Subcutaneous adipose tissue (tissue), 4 donors: ENCODE measurements around the gene CUL1. TPM values are rescaled to one million over a fixed set of nuclear protein-coding genes. Genes with fewer than 3 reads are reported as not detected.

Experiments used
- total RNA-seq, 4 donors: library from RNA; depleted of rRNA; stranded (reverse); fragments of >200 nt; gene quantifications; one replicate each; pipeline ENCODE4 v1.1.0, GENCODE V29; 2016
- TF ChIP-seq, protein P1 (sequence below): fragments of 450-650 bp; IDR thresholded peaks from one replicate; pipeline ENCODE4 v1.5.1; 2016; ENCODE audit warnings: low read depth, mild to moderate bottlenecking, control low read depth, antibody characterized with exemption, moderate library complexity

Gene CUL1
- total RNA-seq, 4 donors from 2014 or later = 54.1 to 66.4 (median 57.5) TPM

DNA sequence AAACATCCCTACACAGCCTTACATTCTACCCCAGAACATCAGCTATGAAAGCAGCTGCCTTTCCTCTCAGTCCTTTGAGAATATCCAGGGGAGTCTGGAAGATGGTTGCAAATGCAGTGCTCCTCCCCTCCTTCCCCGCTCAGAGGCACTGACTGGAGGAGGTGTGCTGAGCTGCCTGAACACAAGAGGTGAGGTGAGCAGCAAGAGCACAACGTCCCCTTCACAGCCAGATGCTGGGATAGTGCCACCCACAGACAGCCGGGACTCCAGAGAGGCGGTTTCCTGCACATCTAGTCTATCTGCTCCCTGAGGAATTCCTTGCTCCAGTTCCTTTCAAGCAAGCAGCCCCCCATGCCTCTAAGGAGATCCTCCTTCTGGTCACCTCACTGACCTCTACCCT lies 111.2 kb downstream of the CUL1 start:
- TF ChIP-seq, protein P1, sequence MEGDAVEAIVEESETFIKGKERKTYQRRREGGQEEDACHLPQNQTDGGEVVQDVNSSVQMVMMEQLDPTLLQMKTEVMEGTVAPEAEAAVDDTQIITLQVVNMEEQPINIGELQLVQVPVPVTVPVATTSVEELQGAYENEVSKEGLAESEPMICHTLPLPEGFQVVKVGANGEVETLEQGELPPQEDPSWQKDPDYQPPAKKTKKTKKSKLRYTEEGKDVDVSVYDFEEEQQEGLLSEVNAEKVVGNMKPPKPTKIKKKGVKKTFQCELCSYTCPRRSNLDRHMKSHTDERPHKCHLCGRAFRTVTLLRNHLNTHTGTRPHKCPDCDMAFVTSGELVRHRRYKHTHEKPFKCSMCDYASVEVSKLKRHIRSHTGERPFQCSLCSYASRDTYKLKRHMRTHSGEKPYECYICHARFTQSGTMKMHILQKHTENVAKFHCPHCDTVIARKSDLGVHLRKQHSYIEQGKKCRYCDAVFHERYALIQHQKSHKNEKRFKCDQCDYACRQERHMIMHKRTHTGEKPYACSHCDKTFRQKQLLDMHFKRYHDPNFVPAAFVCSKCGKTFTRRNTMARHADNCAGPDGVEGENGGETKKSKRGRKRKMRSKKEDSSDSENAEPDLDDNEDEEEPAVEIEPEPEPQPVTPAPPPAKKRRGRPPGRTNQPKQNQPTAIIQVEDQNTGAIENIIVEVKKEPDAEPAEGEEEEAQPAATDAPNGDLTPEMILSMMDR = no peak

DNA sequence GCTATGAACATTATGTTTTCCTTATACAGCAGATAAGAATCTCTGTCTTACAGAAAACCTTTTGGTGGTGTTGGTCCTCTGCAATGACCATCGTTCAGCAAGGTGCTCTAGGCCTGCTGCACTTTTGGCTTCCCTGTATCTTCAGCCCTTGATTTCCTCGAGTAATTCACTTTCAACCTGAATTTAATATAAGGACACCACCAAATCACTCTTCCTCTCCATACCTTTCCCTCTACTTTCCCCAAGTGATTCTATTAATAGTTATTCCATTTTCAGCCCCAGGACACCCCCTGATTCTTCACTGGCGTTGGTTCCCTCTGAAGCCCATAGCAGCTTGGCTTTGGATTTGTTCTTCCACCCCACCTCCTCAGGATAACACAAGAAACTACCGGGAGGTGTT lies 113.2 kb downstream of the CUL1 start:
- TF ChIP-seq, protein P1 = no peak

DNA sequence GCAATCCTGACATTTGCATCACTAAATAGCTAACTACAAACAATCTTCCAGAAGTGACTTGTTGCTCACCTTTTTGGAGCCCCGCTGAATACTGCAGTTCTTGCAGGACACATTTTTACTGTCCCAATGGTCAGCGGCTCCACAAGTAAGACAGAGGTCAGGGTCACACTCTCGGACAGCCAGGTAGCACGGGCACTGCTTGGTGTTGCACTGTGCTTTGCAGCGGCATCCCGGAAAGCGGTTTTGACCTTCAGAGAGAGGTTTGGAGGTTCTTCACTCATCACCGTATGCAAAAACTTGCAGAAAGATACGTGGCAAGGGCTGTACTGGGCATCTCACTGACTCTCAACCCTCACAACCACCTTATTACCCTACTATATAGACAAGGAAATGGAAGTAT lies 115.2 kb downstream of the CUL1 start:
- TF ChIP-seq, protein P1 = no peak

DNA sequence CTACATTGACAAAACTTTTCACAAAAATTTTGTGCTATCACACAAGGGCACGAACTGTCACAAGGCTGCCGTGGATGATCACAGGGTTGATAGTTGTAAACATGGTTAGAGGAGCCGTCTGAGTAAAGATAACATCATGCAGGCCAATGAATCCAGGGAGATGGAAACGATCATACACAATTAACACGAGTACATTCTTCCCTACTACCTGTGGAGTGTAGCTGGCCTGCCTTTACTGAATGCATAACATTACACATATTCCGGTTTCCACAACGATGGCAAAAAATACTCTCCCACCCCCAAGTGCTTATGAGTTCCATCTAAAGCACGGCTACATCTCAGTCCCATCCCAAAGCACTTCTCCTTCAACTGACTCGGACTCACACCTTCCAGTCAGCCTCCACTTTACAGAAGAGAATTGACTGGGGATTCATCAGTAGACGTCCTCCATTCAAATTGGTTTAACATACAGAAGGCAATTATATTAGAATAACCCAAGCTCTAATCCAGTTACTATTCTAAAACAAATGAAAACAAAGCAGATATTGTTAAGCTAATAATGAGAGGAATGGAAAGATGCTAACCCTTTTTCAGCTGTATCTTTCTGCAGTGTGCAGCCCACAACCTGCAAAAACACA lies 116.3 kb downstream of the CUL1 start:
- TF ChIP-seq, protein P1 = no peak

DNA sequence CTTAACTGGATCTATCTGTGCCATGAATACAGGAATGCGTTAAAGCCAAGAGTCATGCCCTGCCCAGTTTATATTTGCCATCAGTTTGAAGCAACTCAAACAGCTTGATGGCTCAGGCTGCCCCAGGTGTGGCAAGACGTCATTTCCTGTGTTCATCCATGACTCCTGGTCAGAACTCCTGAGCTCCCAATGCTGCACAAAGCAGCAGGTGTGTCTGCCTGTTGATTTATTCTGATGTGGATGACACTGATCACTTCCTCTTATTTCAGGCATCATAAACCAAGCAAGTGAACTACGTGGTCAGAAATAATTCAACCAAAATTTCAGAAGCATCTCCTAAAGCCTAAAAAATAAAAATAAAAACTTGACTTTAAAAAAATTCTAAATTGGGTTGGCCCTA lies 116.9 kb downstream of the CUL1 start:
- TF ChIP-seq, protein P1 = no peak

DNA sequence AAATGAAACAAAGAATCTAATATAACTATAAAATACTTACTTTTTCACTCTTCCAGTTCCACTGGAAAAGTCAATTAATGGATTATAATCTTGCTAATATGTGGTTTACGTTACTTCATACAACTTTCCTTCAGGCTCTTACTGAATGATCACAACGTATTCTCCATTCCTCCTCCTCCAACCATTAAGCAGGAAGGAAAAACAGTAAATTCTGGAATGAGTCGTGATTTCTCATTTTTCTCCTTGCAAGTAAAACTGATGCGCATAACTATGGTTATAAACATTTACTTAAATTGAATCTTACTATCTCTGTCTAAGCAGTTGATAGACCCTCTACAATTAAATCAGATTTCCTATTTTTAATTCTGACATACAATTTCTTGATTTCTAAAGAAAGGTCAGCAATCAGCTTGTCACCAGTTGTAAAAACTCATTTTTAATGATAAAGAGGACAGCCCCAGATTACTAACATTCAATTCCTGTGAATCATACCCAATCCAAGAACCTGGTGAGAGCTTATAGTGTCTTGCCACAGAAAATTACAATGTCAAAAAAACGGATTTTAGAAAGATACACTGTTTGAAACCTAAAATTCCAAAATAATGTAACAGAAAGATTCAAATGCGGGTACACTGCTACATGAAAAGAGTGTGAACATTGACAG lies 121.1 kb downstream of the CUL1 start:
- TF ChIP-seq, protein P1 = no peak

DNA sequence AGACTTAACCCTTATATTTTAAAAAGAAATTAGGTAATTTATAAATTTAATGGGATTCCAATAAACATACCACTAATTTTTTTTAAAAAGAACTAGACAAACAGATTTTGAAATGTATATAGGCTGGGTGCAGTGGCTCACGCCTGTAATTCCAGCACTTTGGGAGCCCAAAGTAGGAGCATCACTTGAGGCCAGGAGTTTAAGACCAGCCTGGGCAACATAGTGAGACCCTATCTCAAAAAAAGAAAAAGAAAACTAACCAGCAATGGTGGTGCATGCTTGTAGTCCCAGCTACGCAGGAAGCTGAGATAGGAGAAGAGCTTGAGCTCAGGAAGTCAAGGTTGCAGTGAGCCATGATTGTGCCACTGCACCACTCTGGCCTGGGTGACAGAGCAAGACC lies 122.7 kb downstream of the CUL1 start:
- TF ChIP-seq, protein P1 = no peak
